HG02885 (cell line): Measurements from ENCODE around the gene NDUFAF2.

Source experiments
- ATAC-seq: cut with Tn5 transposase; IDR thresholded peaks from one replicate; pipeline ENCODE4 v1.9.1; 2021; ENCODE audit warnings: mild to moderate bottlenecking; ENCODE audit not compliant: unreplicated experiment, poor library complexity

NDUFAF2 gene

GRCh38 chr5:61098251-61098995, 153.4 kb downstream of the NDUFAF2 start:
- ATAC-seq: no peak

- no peak for ATAC-seq
Observed at GRCh38 chr5:61100437-61100836, 155.4 kb downstream of the NDUFAF2 start.

- ATAC-seq: no peak
Observed at GRCh38 chr5:61114441-61114840, 169.4 kb downstream of the NDUFAF2 start.

GRCh38 chr5:61115968-61116367, 171.0 kb downstream of the NDUFAF2 start:
- no peak for ATAC-seq

- no peak for ATAC-seq
Observed at GRCh38 chr5:61119066-61119465, 174.1 kb downstream of the NDUFAF2 start.

- ATAC-seq: no peak
Observed at GRCh38 chr5:61120534-61120933, 175.5 kb downstream of the NDUFAF2 start.

GRCh38 chr5:61123145-61123544, 178.1 kb downstream of the NDUFAF2 start:
- no peak for ATAC-seq

GRCh38 chr5:61130289-61130688, 185.3 kb downstream of the NDUFAF2 start:
- no peak for ATAC-seq

GRCh38 chr5:61132559-61132958, 187.6 kb downstream of the NDUFAF2 start:
- no peak for ATAC-seq

- ATAC-seq: no peak
Observed at GRCh38 chr5:61137835-61138234, 192.8 kb downstream of the NDUFAF2 start.

- no peak for ATAC-seq
Observed at GRCh38 chr5:61139094-61139873, 194.3 kb downstream of the NDUFAF2 start.

- ATAC-seq: no peak
Observed at GRCh38 chr5:61139931-61140330, 194.9 kb downstream of the NDUFAF2 start.

GRCh38 chr5:61141801-61142200, 196.8 kb downstream of the NDUFAF2 start:
- ATAC-seq: no peak

GRCh38 chr5:61142391-61142790, 197.4 kb downstream of the NDUFAF2 start:
- ATAC-seq: no peak

GRCh38 chr5:61142811-61143210, 197.8 kb downstream of the NDUFAF2 start:
- ATAC-seq: no peak

GRCh38 chr5:61148515-61148914, 203.5 kb downstream of the NDUFAF2 start:
- ATAC-seq: no peak

- no peak for ATAC-seq
Observed at GRCh38 chr5:61151893-61152292, 206.9 kb downstream of the NDUFAF2 start.

GRCh38 chr5:61159070-61159469, 214.1 kb downstream of the NDUFAF2 start:
- ATAC-seq: no peak

- no peak for ATAC-seq
Observed at GRCh38 chr5:61159836-61160235, 214.8 kb downstream of the NDUFAF2 start.

GRCh38 chr5:61160497-61160896, 215.5 kb downstream of the NDUFAF2 start:
- ATAC-seq: no peak

GRCh38 chr5:61162010-61162831, 217.2 kb downstream of the NDUFAF2 start, which contains the start of gene SMIM15:
Gene SMIM15, minus strand, starts transcription at chr5:61162468. Its CDS starts 2,297 bp downstream, at chr5:61160171.
- ATAC-seq: peak; percentile 98
